Esophagus muscularis mucosa (tissue), 4 donors: ENCODE measurements around the gene CXorf58. TPM values are rescaled to one million over a fixed set of nuclear protein-coding genes. Genes with fewer than 3 reads are reported as not detected.

Experiments
- DNase-seq: peaks from one replicate; pipeline ENCODE4 v3.0.0-alpha.2; 2017; ENCODE audit errors: extremely low spot score
- H3K27ac ChIP-seq, 4 donors: fragments of 200-600 bp; sonication (generic); replicated peaks in 1 of 4; 1 replicate in 3 of 4; 2 replicates in 1 of 4; pipeline ENCODE4 v1.5.1; 2016 to 2019; ENCODE audit warnings: mild to moderate bottlenecking in 1 of 4
- H3K27me3 ChIP-seq, 4 donors: fragments of 200-600 bp; sonication (generic); one replicate each; pipeline versions ENCODE4 v1.5.1 to v1.6.0; 2016 to 2019
- H3K36me3 ChIP-seq, 4 donors: fragments of 200-600 bp; sonication (generic); one replicate each; pipeline ENCODE4 v1.5.1; 2016 to 2019
- H3K4me1 ChIP-seq, 4 donors: fragments of 200-600 bp; sonication (generic); one replicate each; pipeline ENCODE4 v1.5.1; 2016 to 2019
- H3K4me3 ChIP-seq, 4 donors: fragments of 200-600 bp; sonication (generic); 1 replicate in 2 of 4; 2 replicates in 2 of 4; pipeline ENCODE4 v1.5.1; 2016 to 2019; ENCODE audit warnings: mild to moderate bottlenecking in 4 of 4, moderate library complexity in 1 of 4
- H3K9me3 ChIP-seq, 4 donors: fragments of 200-600 bp; sonication (generic); 1 replicate in 3 of 4; 2 replicates in 1 of 4; pipeline ENCODE4 v1.5.1; 2016 to 2019
- EP300 ChIP-seq: sonication (generic); formaldehyde crosslinking; IDR thresholded peaks from one replicate; pipeline ENCODE4 v1.6.1; 2017; ENCODE audit warnings: antibody characterized with exemption
- POLR2A ChIP-seq: fragments of 450-650 bp; IDR thresholded peaks from one replicate; pipeline ENCODE4 v1.6.1; 2017; ENCODE audit warnings: antibody characterized with exemption, moderate library complexity, mild to moderate bottlenecking, low read depth
- POLR2AphosphoS5 ChIP-seq, 2 donors: sonication (generic); formaldehyde crosslinking; IDR thresholded peaks; one replicate each; pipeline ENCODE4 v1.6.1; 2017; ENCODE audit warnings: antibody characterized with exemption in 2 of 2
- WGBS: methylation state at CpG from one replicate; pipeline ENCODE4 v1.1.5; 2018; 5-methylcytosine and 5-hydroxymethylcytosine counted together
- intact Hi-C: fragments of 100-400 bp; cut with DNase I; formaldehyde crosslinking; loops from one replicate; pipeline ENCODE4 v1.15.1; 2023
- total RNA-seq, 4 donors: library from RNA; depleted of rRNA; stranded (reverse); fragments of >200 nt; gene quantifications; one replicate each; pipeline versions ENCODE4 v1.1.0 to v1.2.1, GENCODE V29; 2016
- TF ChIP-seq, protein P1 (sequence below), 3 experiments: fragments of 200-600 bp in 2 of 3; fragments of 450-650 bp in 1 of 3; sonication (generic) in 2 of 3; IDR thresholded peaks; one replicate each; pipeline ENCODE4 v1.5.1; 2017 to 2019; ENCODE audit warnings: antibody characterized with exemption in 3 of 3, mild to moderate bottlenecking in 2 of 3, moderate library complexity in 1 of 3

The CXorf58 gene
- total RNA-seq, 4 donors from 2014 or later: 0.29 TPM; not detected in 3

DNA sequence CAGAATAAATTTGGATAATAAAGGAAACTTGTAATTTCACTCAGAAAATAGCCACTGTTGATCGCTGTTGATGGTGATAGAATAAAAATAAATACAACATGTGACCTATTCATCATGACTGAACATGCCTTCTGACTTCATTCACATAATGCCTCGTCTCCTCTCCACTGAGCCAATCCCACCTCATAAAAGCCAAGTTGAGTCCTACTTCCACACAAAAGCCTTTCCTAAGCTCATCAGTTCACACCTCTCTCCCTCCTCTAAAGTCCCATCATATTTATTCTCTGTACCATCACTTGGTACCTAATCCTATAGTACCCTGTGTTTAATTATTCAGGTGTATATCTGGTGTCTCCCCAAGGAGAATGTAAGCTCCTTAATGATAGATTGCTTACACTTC lies 37.8 kb upstream of the CXorf58 start:
- Histone ChIP-seq H3K4me1 (no peaks in the 10 kb centered on the region), H3K9me3 (no peaks in the 10 kb centered on the region), H3K27ac (no peak overlapping the region), H3K4me3 (no peak overlapping the region), H3K27me3 (no peaks in the 10 kb centered on the region), H3K36me3 (peaks cover 0 to 5% (median 0%) of the 10 kb centered on the region in 4 donors)
- DNase-seq: no peak
- TF ChIP-seq, protein P1, sequence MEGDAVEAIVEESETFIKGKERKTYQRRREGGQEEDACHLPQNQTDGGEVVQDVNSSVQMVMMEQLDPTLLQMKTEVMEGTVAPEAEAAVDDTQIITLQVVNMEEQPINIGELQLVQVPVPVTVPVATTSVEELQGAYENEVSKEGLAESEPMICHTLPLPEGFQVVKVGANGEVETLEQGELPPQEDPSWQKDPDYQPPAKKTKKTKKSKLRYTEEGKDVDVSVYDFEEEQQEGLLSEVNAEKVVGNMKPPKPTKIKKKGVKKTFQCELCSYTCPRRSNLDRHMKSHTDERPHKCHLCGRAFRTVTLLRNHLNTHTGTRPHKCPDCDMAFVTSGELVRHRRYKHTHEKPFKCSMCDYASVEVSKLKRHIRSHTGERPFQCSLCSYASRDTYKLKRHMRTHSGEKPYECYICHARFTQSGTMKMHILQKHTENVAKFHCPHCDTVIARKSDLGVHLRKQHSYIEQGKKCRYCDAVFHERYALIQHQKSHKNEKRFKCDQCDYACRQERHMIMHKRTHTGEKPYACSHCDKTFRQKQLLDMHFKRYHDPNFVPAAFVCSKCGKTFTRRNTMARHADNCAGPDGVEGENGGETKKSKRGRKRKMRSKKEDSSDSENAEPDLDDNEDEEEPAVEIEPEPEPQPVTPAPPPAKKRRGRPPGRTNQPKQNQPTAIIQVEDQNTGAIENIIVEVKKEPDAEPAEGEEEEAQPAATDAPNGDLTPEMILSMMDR (IDR thresholded peaks at IDR 0.05): no peak
- TF ChIP-seq POLR2AphosphoS5 (IDR thresholded peaks at IDR 0.05) (no peak), EP300 (no peak), POLR2A (no peak)
- intact Hi-C loops: no loop called here
- WGBS: 86% methylated on average over 2 of the region's 2 CpGs

DNA sequence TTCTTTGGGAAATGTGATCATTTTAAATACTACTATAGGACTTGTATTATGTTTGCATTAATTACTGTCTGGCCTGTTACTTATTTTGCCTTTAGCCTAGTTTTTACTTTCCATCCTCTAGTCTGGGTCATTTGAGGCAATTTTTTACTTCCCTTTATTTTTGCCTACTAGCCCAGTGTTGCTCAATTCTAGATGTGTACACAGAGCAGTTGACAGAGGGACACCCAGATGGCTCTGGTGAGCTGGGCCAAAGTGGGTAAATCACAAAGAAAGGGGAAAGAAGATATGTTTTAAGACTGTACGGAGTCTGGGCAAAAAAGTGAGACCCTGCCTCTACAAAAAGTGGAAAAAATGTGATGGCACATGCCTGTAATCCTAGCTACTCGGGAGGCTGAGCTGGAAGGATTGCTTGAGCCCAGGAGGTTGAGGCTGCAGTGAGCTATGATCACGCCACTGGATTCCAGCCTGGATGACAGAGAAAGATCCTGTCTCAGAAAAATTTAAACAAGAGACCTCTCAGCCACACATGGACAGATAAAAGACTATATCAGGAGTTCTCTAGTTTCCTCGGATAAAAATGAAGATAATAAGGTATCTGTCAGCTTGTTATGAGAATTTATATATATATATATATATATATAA lies 35.8 kb upstream of the CXorf58 start:
- intact Hi-C loops: no loop called here
- no peak for TF ChIP-seq POLR2AphosphoS5 (IDR thresholded peaks at IDR 0.05)
- no peak for TF ChIP-seq POLR2A
- TF ChIP-seq, protein P1 (IDR thresholded peaks at IDR 0.05): no peak
- no peak for TF ChIP-seq EP300

DNA sequence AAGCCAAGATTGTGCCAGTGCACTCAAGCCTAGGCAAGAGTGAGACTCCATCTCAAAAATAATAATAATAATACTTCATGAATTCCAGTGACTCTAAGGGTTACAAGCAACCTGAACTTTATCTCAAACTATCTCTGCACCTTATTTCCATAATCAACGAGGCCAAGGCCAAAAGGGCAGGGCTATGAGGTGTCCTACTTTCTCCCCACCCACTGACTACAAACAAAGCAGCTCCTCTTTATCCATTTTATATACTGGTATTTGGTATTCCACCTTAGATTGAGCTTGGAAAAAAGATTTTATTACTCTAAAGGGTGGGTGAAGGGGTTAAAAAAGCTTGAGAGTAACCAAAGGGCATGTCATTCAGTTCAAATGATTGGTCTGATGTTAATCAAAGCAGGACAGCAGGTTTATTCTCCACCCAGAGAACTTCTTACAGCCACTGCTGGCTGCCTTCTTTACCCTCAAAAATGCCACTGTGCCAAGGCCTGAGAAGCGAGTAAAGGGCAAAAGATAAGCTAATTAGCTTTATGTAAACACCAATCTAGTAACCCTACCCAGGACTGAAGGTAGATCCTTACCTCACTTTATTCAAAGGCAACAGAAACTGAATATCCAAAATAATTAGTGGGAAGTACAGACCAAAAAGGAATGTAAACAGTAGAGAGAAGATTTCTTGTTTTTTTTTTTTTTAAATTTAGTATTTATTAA lies 28.3 kb upstream of the CXorf58 start:
- no peak overlapping the region for H3K4me3 ChIP-seq
- 34% methylated on average over 2 of the region's 2 CpGs for WGBS
- intact Hi-C loops: no loop called here
- H3K36me3 ChIP-seq: peaks cover 0 to 4% (median 2%) of the 10 kb centered on the region in 4 donors
- H3K27me3 ChIP-seq: no peaks in the 10 kb centered on the region
- H3K4me1 ChIP-seq: peaks cover 0 to 6% (median 0%) of the 10 kb centered on the region in 4 donors
- no peak for DNase-seq
- H3K27ac ChIP-seq: no peak overlapping the region
- TF ChIP-seq POLR2A (no peak), EP300 (no peak), POLR2AphosphoS5 (IDR thresholded peaks at IDR 0.05) (no peak)
- TF ChIP-seq, protein P1 (IDR thresholded peaks at IDR 0.05): no peak
- no peaks in the 10 kb centered on the region for H3K9me3 ChIP-seq

More for the DNA sequence above, 35.8 kb upstream of the CXorf58 start:
- WGBS: 60% methylated on average over 4 of the region's 4 CpGs
- no peak overlapping the region for H3K4me3 ChIP-seq
- H3K36me3 ChIP-seq: no peaks in the 10 kb centered on the region
- no peaks in the 10 kb centered on the region for H3K9me3 ChIP-seq
- H3K4me1 ChIP-seq: no peaks in the 10 kb centered on the region
- DNase-seq: no peak
- H3K27ac ChIP-seq: no peak overlapping the region
- H3K27me3 ChIP-seq: no peaks in the 10 kb centered on the region

DNA sequence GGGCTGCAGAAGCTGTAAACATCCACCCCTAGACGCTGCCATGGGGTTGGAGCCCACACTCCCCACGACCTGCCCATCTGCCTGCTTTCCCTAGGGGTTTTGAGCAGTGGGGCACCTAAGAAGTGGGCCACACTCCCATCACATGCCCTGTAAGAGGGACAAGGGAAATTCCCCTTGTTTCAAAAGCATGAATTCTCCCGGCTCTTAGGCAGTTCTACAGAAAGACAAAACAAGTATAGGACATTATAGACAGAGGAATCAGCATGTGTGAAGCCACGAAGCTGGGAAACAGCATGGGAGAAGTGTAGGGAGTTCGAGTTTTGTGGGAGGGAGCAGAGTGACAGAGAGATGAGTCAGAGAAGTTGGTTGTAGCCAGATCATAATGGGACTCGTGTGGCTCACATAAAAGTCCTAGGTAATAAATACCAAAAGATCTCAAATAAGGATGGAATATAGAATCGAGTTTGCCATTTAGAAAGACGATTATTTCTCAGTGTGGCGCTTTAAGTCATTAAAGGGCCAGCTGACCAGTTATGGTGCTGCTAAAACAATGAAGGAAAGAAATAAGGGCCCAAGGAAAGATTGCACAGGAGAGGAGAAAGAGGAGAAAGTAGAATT lies 24.0 kb upstream of the CXorf58 start:
- intact Hi-C loops: no loop called here
- H3K9me3 ChIP-seq: no peaks in the 10 kb centered on the region
- WGBS: 45% methylated on average over 8 of the region's 9 CpGs
- H3K27me3 ChIP-seq: no peaks in the 10 kb centered on the region
- H3K36me3 ChIP-seq: no peaks in the 10 kb centered on the region
- DNase-seq: no peak
- H3K4me1 ChIP-seq: peaks cover 0 to 6% (median 0%) of the 10 kb centered on the region in 4 donors
- no peak overlapping the region for H3K4me3 ChIP-seq
- no peak for TF ChIP-seq EP300
- no peak for TF ChIP-seq POLR2AphosphoS5 (IDR thresholded peaks at IDR 0.05)
- TF ChIP-seq, protein P1 (IDR thresholded peaks at IDR 0.05): no peak
- no peak for TF ChIP-seq POLR2A
- no peak overlapping the region for H3K27ac ChIP-seq
